ENCODE results near the gene COL4A2.

COL4A2 gene

DNA sequence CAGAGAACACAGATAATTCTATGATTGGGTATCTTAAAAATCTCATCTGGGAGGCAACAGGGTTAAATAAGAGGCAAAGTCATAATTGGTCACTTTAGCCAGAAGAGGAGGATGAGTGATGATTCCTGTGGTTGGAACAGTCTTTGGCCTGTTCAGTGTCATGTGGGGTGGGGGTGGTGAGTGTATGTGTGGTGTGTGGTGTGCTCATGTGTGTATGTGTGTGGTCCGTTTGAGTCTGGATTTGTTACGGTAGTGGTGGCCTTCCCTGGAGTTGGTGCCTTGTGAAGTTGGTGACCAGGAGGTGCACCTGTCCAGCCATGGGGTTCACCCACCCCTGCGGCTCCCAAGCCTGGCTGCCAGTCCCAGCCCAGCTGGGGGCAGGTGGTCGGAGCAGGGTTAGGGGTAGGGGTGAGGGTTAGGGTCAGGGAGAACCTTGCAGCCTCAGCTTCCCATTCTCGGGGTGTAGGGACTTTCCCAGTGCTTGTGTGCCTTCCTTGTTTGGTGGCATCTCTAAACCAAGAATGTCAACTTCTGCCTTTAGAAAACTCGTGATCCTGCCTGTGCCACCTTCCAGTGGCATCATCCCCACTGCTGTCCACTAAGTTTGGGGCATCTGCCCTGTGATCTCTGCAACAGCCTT, 156.9 kb downstream of the COL4A2 start:
- DNase-seq, result no peak

DNA sequence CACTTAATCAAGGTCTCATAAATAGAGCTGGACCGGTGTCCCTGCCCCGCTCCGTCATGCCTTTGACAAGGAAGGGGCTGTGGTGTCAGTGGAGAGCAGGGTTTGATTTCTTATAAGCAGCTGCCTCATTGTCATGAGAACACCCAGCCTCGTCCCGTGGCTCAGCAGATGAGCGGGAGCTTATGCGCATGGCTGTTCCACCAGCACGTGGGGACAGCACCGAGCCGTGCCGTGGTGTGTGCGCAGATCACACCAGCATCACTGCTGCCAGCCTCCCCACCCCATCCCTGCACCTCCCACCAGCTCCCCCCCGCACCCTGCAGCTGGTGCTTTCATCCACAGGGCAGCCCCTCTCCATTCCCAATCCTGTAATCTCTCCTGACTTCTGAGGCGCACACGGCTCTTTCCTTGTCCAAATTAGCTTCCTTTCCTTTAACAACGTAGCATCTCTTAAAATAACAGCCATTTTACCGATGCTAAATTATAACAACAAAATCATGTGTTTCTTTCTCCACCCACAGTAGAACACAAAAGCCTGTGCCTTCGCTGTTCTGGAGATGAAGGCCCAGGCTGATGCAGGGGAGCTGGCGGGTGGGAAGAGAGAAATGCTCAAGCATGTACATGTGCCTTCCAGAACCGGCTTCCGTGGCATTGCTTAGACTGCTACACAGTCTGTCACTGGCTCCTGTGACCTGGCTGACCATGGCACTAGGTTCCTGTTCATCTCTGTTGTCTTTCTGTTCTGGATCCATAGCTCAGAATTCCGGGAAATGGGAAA, 157.7 kb downstream of the COL4A2 start:
- DNase-seq, result no peak

DNA sequence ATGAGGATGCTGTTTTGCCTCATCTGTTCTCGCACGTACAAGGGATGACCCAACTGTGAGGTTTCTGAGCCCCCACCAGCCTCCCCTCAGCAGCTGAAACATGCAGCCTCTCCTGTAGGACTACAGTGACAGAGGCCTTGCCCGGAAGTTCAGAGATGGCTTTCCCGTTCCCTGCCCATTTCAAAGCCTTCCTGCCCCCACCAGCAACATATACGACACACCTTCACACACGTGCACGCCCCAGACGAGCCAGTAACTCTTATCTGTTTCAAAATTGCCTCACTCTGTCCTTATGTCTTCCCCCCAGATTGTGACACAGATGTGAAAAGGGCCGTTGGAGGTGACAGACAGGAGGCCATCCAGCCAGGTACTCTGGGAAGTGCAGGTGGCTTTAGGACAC, 158.6 kb downstream of the COL4A2 start:
- DNase-seq, result no peak

DNA sequence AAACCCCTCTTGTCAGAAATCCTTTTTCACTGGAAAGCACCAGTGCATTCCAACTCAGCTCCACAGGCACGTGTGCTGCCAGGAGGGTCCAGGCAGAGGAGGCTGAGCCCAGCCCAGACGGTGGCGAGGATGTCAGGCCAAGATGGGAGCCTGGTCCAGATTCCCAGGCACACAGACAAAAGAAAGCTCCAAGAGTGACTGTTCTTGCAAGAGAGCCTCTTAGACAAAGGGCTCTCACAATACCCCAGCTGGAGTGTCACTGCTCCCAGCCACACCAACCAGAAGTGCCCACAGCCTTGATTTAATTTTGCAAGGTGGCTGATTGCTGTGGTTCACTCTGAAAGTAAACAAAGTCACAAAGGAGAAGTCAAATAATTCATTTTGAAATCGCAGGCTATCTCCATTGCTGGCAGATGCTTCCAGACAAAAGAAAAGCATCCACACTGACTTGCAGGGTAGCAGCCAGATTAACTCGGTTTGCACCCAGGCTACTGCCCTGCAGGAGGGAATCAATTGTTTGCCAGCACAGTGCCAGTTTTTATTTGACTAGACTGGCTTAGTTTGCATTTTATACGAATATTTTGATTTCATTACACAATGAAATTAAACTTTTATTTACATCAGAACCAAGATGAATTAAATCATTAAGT, 159.3 kb downstream of the COL4A2 start:
- DNase-seq, result no peak

DNA sequence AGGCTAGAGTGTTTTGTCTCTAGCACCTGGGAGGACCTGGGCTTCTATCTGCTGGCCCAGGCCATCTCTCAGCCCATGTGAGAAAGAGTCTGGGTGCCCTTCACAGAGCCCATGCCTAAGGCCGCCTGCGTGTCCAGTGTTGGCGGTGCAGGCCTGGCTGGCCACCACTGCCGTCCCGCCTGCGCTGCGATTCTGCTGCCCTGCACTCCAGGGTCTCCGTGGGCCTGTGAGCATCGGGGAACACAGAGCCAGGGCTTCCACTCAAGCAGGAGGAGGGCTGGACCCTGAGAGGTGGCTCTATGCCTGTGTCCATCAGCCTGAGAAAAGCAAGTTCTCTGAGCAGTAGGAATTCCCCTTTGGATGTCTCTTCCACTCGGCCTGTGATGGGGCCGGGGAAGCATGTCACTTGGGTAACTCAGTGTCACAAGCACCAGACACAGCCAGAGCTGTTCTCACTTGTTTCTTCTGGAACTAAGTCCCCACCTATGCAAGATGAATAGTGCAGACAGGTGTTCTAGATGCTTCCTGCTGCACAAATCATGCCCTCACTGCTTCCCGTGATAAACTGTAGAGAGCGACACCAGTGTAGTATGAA, 160.5 kb downstream of the COL4A2 start:
- DNase-seq, result no peak

DNA sequence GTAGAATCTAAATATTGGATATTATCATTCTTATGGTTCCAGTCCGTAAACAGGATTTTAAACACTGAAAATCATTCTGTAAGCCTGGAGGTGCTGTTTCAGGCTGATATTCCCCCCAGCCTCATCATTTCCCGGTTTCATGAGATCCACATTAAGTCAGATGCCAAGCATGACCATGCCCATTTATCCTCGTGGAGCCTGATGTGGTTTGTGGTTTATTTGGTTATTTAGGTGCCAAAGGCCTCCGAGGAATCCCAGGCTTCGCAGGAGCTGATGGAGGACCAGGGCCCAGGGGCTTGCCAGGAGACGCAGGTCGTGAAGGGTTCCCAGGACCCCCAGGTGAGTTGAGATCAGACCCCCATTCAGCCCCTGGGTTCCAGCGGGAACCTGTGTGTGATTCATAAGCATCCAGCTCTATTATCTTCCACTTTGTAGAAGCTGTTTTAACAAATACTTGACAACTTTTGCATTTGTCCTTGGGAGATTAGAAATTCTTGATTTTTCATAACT, 162.0 kb downstream of the COL4A2 start:
- no peak for DNase-seq

DNA sequence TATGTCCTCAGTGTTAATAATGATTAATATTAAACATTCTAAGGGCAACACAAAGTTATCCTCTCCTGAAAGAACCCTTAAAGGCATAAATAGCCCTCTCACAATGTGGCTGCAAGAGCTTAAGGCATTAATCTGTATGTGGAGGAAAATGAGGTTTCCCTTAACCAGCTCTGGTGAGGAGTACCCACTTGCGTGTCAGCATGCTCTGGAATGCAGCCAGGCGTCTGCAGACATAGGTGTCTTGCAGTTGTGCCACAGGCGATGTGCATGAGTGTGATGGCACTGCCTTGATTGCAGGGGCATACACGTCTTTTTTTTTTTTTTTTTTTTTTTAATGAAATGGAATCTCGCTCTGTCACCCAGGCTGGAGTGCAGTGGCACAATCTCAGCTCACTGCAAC, 162.5 kb downstream of the COL4A2 start:
- no peak for DNase-seq

DNA sequence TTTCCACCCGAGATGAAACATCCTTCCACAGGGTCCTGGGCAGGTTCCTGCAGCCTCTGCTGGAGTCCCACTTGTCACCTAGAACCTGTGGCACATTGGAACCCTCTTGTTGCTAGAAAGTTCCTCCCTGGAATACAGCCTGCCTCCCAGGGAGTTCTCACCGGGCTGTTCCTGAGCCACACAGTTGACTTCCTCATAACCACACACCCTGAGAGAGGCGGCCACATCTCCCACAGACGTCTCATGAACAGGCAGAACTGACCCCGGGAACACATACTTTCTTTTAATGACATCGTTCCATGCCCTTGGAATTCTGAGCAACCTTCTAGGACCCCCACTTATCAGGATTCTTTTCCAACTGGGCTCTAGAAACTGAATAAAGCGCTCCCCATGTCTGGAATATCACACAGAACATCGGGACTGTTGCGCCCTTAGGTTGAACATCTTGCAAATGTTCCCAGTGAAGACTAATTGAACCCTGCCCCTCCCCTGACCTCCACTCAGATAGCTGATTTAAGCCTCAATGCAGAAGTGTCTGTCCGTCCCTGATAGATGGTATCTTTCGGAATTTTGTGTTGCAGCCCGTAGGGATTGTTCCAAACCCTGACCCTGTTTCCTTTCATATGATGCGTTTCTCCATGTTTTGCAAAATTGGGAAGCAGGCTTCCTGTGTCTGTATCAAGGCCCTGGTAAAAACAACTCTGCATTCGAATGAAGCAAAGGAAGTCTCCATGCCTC, 163.4 kb downstream of the COL4A2 start:
- DNase-seq, result no peak

DNA sequence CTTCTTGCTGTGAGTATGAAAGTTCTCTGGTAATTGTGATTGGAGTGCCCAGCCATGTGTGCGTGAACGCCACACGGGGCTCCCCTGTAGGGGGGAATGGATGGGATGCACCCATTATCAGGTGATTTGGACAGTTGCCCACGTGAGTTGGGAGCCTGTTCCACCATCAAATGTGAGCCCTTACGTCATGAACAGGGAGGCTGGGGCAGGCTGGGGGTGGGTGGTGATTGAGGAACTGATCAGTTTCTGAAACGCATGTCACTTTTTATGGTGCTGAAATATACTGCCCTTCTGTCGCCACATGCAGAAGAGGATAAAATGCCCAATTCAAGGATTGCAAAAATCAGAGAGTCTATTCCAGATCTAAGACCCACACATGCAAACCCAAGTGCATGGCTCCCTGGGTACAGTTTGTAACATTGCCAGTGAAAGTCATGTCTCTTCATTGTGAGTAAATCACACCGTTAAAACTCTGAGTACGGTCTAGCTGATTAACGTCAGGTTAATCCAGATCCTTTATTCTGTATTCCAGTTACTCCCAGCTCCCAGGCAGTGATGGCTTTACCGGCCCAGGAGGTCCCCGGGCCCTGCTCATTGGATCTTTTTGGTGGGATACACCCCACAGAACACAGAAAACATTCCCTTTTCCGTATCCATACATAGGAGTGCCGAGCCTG, 164.2 kb downstream of the COL4A2 start:
- no peak for DNase-seq

DNA sequence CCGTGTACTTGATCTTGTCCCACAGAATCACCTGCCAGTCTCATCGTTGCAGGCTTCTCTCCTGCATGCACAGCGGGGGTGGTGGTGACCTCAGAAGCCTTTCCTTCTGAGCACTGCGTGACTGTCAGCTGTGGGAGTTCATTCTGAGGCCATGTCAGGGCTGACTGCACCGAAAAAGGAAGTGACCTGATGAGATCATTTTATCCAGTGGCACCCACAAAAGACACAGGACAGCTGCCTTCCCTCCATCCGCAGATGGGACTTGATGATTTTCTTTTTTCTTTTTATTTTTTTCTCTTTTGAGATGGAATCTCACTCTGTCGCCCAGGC, 164.7 kb downstream of the COL4A2 start:
- DNase-seq, result no peak

DNA sequence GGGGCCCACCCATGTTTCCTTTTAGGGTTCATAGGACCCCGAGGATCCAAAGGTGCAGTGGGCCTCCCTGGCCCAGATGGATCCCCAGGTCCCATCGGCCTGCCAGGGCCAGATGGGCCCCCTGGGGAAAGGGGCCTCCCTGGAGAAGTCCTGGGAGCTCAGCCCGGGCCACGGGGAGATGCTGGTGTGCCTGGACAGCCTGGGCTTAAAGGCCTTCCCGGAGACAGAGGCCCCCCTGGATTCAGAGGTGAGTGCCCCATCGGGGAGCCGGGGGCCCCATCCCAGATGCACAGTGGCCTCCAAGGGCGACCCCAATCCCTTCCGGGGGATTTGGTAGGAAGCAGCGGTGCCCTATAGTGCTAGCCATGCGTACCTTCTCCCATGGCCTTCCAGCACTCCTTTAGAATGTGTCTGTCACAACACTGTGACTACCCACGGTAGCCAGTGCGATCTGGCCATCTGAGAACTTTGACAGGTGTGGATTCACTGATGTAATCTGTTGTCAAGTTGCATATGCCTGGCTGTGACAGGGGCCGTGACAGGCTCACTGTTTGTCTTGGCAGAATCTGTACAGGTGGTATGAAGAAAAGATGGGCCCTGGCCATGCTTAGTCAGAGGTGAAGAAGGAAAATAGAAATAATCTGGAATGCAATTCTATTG, 165.9 kb downstream of the COL4A2 start:
- no peak for DNase-seq

DNA sequence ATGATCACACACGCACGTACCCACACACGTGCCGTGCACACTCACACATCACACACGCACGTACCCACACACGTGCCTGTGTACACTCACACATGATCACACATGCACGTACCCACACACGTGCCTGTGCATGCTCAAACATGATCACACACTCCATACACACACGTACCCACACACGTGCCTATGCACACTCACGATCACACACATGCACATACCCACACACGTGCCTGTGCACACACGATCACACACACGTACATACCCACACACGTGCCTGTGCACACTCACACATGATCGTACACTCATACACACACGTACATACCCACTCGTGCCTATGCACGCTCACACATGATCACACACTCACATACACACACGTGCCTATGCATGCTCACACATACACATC, 167.6 kb downstream of the COL4A2 start:
- DNase-seq, result no peak

DNA sequence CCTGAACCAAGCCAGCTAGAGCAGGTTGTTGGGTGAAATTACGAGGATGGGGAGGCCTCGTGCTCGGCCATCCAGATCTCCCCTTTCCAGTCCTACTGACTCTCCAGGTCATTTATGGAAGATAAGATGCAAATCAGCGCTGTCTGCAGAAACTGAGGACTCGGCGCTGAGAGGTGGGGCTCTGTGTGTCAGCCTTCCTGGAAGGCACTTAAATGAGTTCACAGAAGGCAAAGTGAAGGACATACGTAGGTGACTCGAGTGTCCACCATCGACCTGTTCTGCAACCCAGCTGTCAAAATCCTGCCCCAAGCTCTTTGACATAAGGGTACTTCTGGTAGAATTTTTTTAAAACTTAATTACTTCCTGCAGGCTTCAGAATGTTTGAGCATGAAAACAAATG, 168.0 kb downstream of the COL4A2 start:
- DNase-seq, result no peak

DNA sequence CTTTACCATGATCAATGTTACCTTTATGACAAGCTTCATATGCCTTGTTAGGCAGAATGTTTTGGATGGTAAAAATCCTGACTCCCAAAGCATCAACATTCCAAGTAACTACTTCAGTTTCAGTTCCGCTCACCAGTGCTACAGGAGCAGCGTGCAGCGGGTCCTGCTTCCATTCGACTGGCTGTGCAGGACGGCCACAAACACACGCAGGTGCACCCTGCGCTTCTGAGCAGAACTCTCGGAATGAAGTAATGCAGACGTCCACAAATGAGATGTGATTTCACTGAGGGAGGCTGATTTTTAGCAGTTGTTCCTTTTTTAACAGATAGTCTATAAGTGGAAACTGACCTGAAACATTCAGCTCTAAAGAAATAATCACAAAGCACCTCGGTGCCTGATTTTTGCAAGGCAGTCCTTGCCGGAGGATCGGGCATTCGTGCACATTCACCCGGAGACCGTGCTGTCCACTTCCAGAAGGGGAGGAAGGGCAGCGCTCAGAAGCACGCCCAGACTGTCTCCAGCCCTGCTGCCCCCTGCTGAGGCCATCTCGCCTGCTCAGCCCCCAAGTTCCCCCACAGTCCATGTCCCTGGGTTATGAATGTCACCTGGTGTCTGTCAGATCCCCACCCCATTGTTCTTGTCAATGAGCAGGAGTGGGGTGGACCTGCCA, 168.6 kb downstream of the COL4A2 start:
- DNase-seq, result no peak

DNA sequence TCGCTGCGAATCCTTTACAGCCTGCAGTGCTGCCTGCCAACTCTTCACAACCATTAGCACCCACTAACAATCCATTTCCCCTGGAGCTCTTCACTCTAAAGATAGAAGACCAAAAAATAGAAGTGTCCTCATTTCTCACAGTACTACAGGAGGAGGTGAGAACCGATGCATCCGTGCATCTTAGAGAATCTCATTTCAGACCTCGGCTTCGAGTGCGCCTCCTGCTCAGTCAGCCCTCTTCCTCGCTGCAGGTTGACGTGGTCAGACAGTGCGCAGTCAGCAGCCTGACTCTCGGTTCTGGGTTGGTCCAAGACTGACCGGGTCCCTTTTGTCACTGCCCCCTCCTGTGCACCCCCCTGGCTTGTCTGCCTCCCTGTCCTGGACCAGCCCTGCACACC, 169.1 kb downstream of the COL4A2 start:
- no peak for DNase-seq

DNA sequence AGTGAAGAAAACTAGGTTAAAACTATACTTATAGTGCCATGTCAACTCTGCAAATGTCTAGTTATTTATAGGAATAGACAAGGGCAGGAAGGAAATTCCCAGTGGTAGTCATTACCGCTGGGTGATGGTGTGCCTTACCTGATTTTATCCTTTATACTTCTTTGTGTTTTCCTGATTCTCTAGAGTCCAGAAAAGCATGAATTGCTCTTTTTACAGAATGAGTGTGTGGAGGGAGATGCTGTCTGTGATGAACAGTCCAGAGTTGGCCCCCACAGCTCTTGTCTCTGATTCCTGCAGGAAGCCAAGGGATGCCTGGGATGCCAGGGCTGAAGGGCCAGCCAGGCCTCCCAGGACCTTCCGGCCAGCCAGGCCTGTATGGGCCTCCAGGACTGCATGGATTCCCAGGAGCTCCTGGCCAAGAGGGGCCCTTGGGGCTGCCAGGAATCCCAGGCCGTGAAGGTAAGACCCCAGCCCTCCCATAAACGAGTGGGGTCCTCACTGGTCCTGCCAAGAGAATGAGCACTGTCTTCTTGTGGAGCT, 170.7 kb downstream of the COL4A2 start:
- DNase-seq, result no peak

DNA sequence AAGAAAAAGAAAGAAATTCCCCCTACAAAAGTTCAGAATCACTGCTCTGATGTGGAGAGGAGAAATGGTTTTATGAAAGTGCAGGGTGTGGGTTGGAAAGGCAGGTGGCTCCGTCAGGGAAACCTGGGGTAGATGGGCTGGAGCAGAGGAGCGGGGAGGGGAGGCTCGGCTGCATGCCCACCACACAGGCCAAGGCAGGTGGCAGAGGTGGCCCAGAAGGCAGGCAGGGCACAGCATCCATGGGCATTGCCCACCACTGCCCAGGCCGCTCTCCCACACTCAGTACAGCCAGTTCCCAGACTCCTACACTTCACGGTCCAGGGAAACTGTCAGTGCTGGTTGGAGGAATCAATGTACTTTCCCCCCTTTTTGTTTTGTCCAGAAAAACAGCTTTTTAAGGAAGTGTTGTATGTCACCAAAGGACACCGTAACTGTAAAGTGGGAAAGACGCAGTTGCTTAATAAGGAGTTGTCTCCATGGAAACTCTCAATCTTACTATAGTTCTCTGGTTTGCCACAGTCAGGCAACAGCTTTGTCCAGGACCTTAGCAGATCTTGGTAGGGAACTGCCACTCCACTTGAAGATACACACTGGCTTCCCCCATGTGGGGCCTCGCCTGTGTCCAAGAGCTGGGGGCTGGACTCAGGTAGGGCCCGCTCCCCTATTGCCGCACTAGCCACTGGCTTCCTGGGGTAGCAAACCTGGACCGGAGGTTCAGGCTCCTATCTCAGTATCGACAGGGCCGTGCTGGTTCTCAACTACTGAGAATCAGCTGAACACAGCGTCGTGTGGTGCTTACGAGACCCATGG, 171.5 kb downstream of the COL4A2 start:
- DNase-seq, result no peak

DNA sequence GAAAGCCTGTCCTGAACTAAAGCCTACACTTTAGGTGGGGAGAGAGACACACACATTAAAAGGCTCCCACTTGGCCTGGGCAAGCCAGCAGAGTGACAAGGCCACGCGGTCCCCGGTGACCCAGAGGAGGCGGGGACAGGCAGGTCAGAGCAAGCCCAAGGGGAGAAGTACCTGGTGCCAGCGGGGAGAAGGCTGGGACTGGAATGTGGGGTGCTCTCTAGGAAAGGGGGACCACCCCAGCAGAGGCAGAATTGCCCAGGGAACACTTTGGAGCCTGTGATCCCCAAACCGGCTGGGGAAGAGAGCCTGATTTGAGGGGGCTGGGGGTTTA, 172.1 kb downstream of the COL4A2 start:
- no peak for DNase-seq

DNA sequence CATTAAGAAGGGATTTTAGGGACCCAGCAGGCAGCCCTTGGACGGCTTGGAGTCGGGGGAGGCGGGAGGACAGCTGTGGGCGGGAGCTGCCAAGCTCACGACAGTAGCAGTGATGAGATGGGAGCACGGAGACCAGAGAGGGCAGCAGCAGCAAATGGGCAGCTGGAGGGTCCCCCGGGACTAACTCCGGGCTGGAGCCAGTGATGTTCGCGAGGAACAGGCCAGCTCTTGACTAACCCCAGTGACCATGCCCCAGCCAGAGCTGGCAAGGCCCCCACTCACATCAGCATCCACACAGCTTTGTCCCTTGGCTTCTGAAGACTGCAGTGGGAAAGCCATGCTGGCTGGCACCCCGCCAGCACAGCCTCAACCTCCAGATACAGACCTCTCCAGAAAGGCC, 172.6 kb downstream of the COL4A2 start:
- DNase-seq, result no peak

DNA sequence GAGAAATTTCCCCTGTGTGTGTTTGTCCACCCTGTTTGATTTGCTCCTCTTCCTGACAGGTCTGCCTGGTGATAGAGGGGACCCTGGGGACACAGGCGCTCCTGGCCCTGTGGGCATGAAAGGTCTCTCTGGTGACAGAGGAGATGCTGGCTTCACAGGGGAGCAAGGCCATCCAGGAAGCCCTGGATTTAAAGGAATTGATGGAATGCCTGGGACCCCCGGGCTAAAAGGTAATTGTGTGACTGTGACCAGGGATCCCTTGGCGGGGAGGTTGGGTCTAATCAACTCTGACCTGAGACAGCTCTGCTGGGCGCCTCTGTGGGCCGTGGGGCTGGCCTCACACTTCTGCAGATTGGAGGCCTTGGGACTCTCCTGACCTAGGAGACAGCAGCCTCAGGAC, 173.1 kb downstream of the COL4A2 start:
- no peak for DNase-seq
